NCI-H2029 treated with DMSO at 0.1 percent for 48 hours (cell line): Measurements from ENCODE around the gene ELN.

Experiments used
- DNase-seq: peaks from one replicate; lab custom pipeline; 2025; lab: John Stamatoyannopoulos, UW

ELN gene

GRCh38 chr7:74095135-74095534 is 67.2 kb downstream of the ELN start:
- no peak for DNase-seq

GRCh38 chr7:74097937-74098614 is 70.1 kb downstream of the ELN start:
- DNase-seq: no peak

- DNase-seq: no peak
Measured at GRCh38 chr7:74099031-74099430, 71.1 kb downstream of the ELN start.

GRCh38 chr7:74101061-74101681 is 73.2 kb downstream of the ELN start:
- DNase-seq: no peak

GRCh38 chr7:74103219-74103772 is 75.3 kb downstream of the ELN start:
- DNase-seq: no peak

GRCh38 chr7:74104702-74105101 is 76.7 kb downstream of the ELN start:
- DNase-seq: no peak

- DNase-seq: no peak
Measured at GRCh38 chr7:74105992-74106391, 78.0 kb downstream of the ELN start.

GRCh38 chr7:74106846-74107245 is 78.9 kb downstream of the ELN start:
- DNase-seq: no peak

GRCh38 chr7:74115326-74115725 is 87.4 kb downstream of the ELN start:
- DNase-seq: no peak

GRCh38 chr7:74116356-74116755 is 88.4 kb downstream of the ELN start:
- no peak for DNase-seq
